Kidney tubule cell (primary cell): Measurements from ENCODE around the gene ZC3H18.

Source experiments
- DNase-seq: peaks from one replicate; pipeline ENCODE4 v3.0.0-alpha.2; 2018; ENCODE audit warnings: low spot score

ZC3H18 gene

GRCh38 chr16:88581033-88581432 is 10.8 kb downstream of the ZC3H18 start:
- no peak for DNase-seq

DNA sequence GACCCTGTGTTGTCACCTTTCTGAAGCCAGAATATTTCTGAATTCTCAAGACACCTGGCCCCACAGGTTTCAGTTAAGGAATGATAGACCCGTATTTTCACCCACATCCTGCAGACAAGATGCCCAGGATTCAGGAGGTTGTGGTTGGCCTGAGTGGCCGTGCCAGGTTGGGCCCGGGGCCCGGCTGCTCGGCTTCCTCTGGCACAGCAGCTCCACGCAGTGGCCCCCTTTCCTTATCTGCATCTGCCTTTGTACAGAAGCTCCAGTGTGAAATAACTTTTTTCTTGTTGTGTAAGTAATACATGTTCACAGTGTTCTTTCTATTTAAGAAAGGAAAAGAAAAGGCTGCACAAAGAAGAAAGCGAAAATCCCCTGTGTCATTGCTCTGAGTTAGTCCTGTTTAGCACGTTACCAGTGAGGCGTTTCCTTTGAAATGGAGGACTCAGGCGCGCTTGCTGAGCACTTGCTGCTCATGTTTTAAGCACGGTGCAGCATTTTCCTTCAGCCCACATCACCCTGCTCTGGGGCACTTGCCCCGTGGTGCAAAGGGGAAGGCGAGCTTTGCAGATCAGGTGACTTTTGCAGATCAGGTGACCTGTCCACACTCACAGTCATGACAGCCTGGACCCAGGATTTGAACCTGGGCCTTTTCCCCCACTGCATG is 12.8 kb downstream of the ZC3H18 start:
- DNase-seq = no peak

GRCh38 chr16:88584676-88585075 is 14.5 kb downstream of the ZC3H18 start:
- DNase-seq = no peak

DNA sequence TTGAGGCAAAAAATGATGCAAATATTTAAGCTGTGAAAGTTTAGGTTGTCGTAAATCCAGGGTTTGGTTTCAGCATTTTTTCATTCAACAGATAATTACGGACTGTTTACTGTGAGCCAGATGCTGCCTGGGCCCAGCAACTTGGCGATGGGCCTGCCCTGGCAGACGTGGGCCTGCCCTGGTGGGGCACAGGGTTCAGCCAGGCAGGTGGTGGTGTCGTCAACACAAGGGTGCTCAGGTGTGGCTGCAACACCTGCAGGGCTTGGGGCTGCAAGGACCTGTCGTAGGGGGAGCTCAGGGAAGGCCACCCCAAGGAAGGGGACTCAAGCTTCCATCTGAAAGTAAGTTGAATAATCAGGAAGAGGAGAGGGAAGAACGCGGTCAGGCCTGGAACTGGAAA is 15.1 kb downstream of the ZC3H18 start:
- no peak for DNase-seq

DNA sequence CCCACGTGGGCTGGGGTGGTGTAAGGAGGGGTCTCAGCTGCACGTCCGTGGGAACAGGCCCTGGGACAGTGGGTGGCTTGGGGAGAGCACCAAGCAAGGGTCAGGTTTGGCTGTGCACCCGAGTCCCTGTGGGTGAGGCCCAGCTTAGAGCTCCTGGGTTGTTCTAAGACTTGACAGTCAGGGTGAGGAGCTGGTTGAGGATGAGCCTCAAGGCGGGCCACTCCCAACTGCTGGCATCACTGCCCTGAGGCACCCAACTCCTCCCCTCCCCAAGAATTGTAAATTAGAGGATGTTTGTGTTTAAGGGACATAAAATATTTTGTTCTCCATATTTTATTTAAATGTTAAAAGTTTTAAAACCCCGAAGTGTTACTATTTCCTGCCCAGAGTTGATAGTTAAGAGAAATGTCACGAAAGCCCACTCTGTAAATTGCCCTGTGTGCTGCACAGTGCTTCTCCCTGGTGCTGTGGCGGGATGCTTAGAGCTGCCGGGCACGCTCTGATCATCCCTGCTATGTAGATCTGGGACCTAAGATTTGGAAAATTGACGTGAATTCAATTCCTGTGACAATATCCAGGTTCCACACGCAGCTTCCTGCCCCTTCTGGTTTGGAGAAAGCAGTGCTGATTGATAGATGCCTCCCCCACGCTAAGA is 15.9 kb downstream of the ZC3H18 start:
- no peak for DNase-seq

DNA sequence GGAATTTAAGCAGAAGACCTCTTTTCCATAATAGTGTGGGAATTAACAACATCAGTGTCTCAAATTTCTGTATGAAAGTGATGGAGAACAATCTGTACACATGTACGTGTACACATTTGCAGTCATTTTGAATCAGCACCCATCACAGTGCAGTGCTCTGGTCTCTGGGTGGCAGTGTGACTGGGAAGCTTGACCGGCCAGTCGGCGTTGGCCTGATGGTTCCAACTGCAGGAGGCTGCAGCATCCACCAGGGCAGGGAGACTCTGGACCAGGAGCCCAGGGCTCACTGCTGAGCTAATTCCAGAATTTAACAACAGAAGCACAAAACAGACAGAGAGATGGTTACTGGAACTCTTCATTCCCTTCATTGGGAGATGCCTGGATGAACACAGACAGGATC is 17.9 kb downstream of the ZC3H18 start:
- no peak for DNase-seq

DNA sequence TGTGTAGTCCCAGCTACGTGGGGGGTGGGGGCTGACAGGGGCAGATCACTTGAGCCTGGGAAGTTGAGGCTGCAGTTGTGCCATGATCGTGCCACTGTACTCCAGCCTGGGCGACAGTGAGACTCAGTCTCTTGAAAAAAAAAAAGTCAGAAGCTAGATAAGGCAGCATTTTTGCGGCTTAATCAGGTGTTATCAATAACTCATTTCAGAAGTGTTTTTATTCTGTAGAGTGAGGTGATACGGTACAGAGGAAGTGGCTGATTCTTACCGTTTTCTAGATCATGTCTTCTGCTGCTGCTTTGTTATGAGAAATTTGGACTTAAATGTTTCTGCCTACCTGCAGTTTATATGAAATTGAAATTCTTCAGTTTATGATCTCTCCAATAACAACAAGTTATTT is 18.6 kb downstream of the ZC3H18 start:
- DNase-seq = no peak

DNA sequence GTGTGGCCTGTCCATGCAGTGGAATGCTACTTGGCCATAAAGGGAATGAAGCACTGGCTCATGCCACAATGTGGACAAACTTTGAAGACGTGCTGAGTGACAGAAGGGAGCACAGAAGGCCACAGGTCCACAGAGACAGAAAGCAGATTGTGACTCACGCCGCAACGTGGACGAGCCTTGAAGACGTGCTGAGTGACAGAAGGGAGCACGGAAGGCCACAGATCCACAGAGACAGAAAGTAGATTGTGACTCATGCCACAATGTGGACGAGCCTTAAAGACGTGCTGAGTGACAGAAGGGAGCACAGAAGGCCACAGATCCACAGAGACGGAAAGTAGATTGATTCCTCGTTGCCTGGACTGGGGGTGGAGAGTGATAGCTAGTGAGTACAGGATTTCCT is 19.2 kb downstream of the ZC3H18 start:
- DNase-seq = no peak

DNA sequence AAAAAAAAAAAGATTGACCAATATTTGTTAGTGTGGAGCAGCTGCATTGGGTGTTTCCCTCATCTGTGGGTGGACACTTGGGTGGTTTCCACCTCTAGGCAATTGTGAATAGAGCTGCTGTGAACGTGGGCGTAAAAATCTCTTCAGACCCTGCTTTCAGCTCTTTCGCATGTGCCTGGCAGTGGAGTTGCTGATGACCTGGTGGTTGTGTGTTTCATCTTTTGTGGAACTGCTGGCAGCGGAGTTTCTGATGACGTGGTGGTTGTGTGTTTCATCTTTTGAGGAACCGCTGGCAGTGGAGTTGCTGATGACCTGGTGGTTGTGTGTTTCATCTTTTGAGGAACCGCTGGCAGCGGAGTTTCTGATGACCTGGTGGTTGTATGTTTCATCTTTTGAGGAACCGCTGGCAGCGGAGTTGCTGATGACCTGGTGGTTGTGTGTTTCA is 21.4 kb downstream of the ZC3H18 start:
- DNase-seq = no peak

- DNase-seq = no peak
Measured at GRCh38 chr16:88593061-88593460, 22.9 kb downstream of the ZC3H18 start.

GRCh38 chr16:88593489-88593888 is 23.3 kb downstream of the ZC3H18 start:
- DNase-seq = no peak

GRCh38 chr16:88593910-88594309 is 23.7 kb downstream of the ZC3H18 start:
- no peak for DNase-seq

DNA sequence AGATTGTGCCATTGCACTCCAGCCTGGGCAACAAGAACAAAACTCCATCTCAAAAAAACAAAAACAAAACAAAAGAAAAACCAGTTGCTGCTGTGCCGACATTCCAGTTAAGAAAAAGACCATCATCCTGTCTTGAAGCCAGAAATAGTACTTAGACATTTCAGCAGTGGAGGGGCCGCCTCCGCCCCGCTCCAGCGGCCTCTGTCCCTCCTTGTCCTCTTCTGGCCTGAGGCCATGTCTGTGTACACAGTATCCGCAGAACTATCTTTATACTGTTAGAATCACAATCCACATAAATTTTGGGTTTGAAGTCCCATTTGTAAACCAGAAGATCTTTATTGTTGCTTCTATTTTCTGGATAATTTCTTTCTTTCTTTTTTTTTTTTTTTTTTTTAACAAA is 24.9 kb downstream of the ZC3H18 start:
- no peak for DNase-seq

GRCh38 chr16:88595921-88596320 is 25.7 kb downstream of the ZC3H18 start:
- no peak for DNase-seq

- DNase-seq = no peak
Measured at GRCh38 chr16:88596483-88596882, 26.3 kb downstream of the ZC3H18 start.

- DNase-seq = no peak
Measured at GRCh38 chr16:88597856-88598491, 27.8 kb downstream of the ZC3H18 start.

- no peak for DNase-seq
Measured at GRCh38 chr16:88599092-88599733, 29.0 kb downstream of the ZC3H18 start.

- no peak for DNase-seq
Measured at GRCh38 chr16:88599825-88600538, 29.8 kb downstream of the ZC3H18 start.

DNA sequence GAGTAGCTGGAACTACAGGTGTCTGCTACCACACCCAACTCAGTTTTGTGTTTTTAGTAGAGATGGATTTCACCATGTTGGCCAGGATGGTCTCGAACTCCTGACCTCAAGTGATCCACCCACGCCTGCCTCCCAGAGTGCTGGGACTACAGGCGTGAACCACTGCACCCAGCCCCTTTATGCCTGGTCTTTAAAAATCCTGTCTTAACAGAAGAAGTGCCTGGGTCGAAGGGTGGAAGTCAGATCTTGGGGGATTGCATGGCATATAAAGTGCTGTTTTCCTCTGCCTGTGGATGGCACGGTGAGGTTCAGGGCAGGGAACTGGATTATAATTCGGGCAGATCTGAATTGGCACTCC is 30.3 kb downstream of the ZC3H18 start:
- no peak for DNase-seq

GRCh38 chr16:88601313-88602036 is 31.3 kb downstream of the ZC3H18 start:
- DNase-seq = no peak

DNA sequence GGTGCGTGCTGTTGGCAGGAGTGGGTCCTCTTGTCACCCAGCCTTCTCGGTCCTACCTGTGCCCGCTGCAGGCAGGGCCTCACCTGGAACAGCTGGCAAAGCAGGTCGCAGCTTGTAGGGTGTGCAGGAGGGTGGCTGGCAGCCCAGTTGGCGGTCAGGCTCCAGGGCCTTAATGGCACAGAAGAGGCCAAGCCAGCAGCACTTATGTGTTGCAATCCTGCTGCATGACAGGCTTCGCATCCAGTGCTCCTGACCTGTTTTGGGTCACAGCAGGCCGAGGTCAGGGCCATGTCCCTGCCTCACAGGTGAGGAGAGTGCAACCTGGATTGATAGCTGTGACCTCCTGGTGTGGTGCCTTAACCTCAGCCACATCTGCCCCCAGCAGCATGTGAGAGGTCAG is 31.9 kb downstream of the ZC3H18 start:
- no peak for DNase-seq
